GM23338 (cell line): ENCODE measurements around the gene CASP1. TPM values are rescaled to one million over a fixed set of nuclear protein-coding genes. Genes with fewer than 3 reads are reported as not detected.
"Not testable (repeated sequence)": the region's sequence is repeated elsewhere in the genome, so short reads cannot be mapped to it uniquely, and the experiment has no call there.

Experiments
- ATAC-seq: fragments of 200-7000 bp; cut with Tn5 transposase; 3 replicates; pipeline ENCODE4 v1.9.1; 2020
- DNase-seq: peaks from one replicate; pipeline ENCODE4 v3.0.0-alpha.2; 2015; ENCODE audit warnings: low spot score
- H2AFZ ChIP-seq: fragments of 200-600 bp; sonication (generic); 2 replicates; pipeline ENCODE4 v1.8.0; 2016; ENCODE audit warnings: antibody characterized with exemption, mild to moderate bottlenecking, moderate library complexity
- H3F3A ChIP-seq: fragments of 200-600 bp; sonication (generic); replicated peaks from 2 replicates; pipeline ENCODE4 v1.8.0; 2017; ENCODE audit warnings: antibody characterized with exemption, mixed run types, low read depth
- H3K27ac ChIP-seq: fragments of 200-600 bp; sonication (generic); 2 replicates; pipeline ENCODE4 v1.6.1; 2016; ENCODE audit warnings: low read depth
- H3K27me3 ChIP-seq: fragments of 200-600 bp; sonication (generic); 2 replicates; pipeline ENCODE4 v1.8.0; 2016; ENCODE audit warnings: mild to moderate bottlenecking, mixed run types, moderate library complexity; ENCODE audit not compliant: insufficient read depth
- H3K36me3 ChIP-seq: fragments of 200-600 bp; sonication (generic); 2 replicates; pipeline ENCODE4 v1.8.0; 2016; ENCODE audit warnings: mild to moderate bottlenecking; ENCODE audit not compliant: insufficient read depth
- H3K4me1 ChIP-seq: fragments of 200-600 bp; sonication (generic); 2 replicates; pipeline ENCODE4 v1.8.0; 2016; ENCODE audit warnings: mild to moderate bottlenecking, moderate library complexity; ENCODE audit not compliant: insufficient read depth
- H3K4me2 ChIP-seq: fragments of 200-600 bp; sonication (generic); 2 replicates; pipeline ENCODE4 v1.7.1; 2017; ENCODE audit warnings: mixed run types
- H3K4me3 ChIP-seq: fragments of 200-600 bp; sonication (generic); 2 replicates; pipeline ENCODE4 v1.6.1; 2016; ENCODE audit warnings: mixed run types
- H3K79me2 ChIP-seq: fragments of 200-600 bp; sonication (generic); replicated peaks from 2 replicates; pipeline ENCODE4 v1.8.0; 2017; ENCODE audit warnings: mild to moderate bottlenecking; ENCODE audit not compliant: insufficient read depth
- H3K9me2 ChIP-seq: fragments of 200-600 bp; sonication (generic); 2 replicates; pipeline ENCODE4 v1.8.0; 2017; ENCODE audit not compliant: insufficient read depth
- H4K20me1 ChIP-seq: fragments of 200-600 bp; sonication (generic); replicated peaks from 2 replicates; pipeline ENCODE4 v1.8.0; 2017; ENCODE audit warnings: mild to moderate bottlenecking; ENCODE audit not compliant: insufficient read depth
- H3K27ac Mint-ChIP-seq: 2 replicates; pipeline ENCODE4 v1.8.0; 2020; ENCODE audit warnings: inconsistent platforms, mild to moderate bottlenecking, moderate library complexity, mixed read lengths
- H3K27me3 Mint-ChIP-seq: 3 replicates; pipeline ENCODE4 v1.8.0; 2022; ENCODE audit warnings: low read depth, mild to moderate bottlenecking, moderate library complexity, mixed read lengths, inconsistent platforms; ENCODE audit not compliant: insufficient read depth, poor library complexity
- H3K36me3 Mint-ChIP-seq: 3 replicates; pipeline ENCODE4 v1.8.0; 2021; ENCODE audit warnings: low read depth, mild to moderate bottlenecking, inconsistent platforms, moderate library complexity, mixed read lengths
- H3K4me1 Mint-ChIP-seq: 3 replicates; pipeline ENCODE4 v1.8.0; 2020; ENCODE audit warnings: mild to moderate bottlenecking, inconsistent platforms, mixed read lengths
- H3K4me3 Mint-ChIP-seq: 3 replicates; pipeline ENCODE4 v1.8.0; 2021; ENCODE audit warnings: moderate library complexity, mild to moderate bottlenecking, inconsistent platforms, mixed read lengths
- H3K9me3 Mint-ChIP-seq: 3 replicates; pipeline ENCODE4 v1.8.0; 2020; ENCODE audit warnings: moderate library complexity, mild to moderate bottlenecking, inconsistent platforms, mixed read lengths
- CREB1 ChIP-seq: fragments of 250-450 bp; sonication (Bioruptor Pico); IDR thresholded peaks from 2 replicates; pipeline ENCODE4 v1.5.0; 2020; ENCODE audit warnings: low read depth, mild to moderate bottlenecking, moderate library complexity
- EZH2 ChIP-seq: fragments of 200-600 bp; sonication (generic); IDR thresholded peaks from one replicate; pipeline ENCODE4 v1.8.0; 2017; ENCODE audit warnings: antibody characterized with exemption, mild to moderate bottlenecking, low read depth; ENCODE audit not compliant: unreplicated experiment
- JUNB ChIP-seq: IDR thresholded peaks from one replicate; pipeline ENCODE4 v1.6.1; 2016; ENCODE audit warnings: antibody characterized with exemption; ENCODE audit not compliant: unreplicated experiment
- STAT1 ChIP-seq: IDR thresholded peaks from one replicate; pipeline ENCODE4 v1.6.1; 2016; ENCODE audit warnings: antibody characterized with exemption; ENCODE audit not compliant: unreplicated experiment
- ZNF114 ChIP-seq: fragments of 250-450 bp; sonication (Bioruptor Pico); IDR thresholded peaks from 2 replicates; pipeline ENCODE4 v1.5.0; 2020; ENCODE audit warnings: mild to moderate bottlenecking, moderate library complexity
- ZNF331 ChIP-seq: fragments of 250-450 bp; sonication (Bioruptor Pico); IDR thresholded peaks from 2 replicates; pipeline ENCODE4 v1.5.0; 2020; ENCODE audit warnings: low read depth, mild to moderate bottlenecking, moderate library complexity
- polyA plus RNA-seq: library from polyadenylated mRNA; unstranded; fragments of >200 nt; fragmentation: Nextera tagmentation; extraction: Ambion mirVana; gene quantifications from 2 replicates; pipeline ENCODE4 v1.2.1, GENCODE V29; 2016
- total RNA-seq: library from RNA; depleted of rRNA; stranded (reverse); fragments of >200 nt; shearing (Covaris generic); gene quantifications from 2 replicates; pipeline ENCODE4 v1.2.3, GENCODE V29; 2014
- TF ChIP-seq, protein P1 (sequence below): fragments of 250-450 bp; sonication (Bioruptor Pico); IDR thresholded peaks from 2 replicates; pipeline ENCODE4 v1.5.0; 2020; ENCODE audit warnings: mild to moderate bottlenecking, moderate library complexity
- TF ChIP-seq, protein P2 (sequence below): IDR thresholded peaks from 2 replicates; pipeline ENCODE4 v1.6.1; 2016; ENCODE audit warnings: antibody characterized with exemption
- TF ChIP-seq, protein P3 (sequence below), 2 experiments: fragments of 200-600 bp in 1 of 2; sonication (generic) in 1 of 2; conservative IDR thresholded peaks; 2 replicates each; pipeline versions ENCODE4 v1.5.1 to v1.6.1; 2016 to 2017; ENCODE audit warnings: antibody characterized with exemption in 2 of 2, low read depth in 2 of 2, mild to moderate bottlenecking in 2 of 2, moderate library complexity in 1 of 2

Gene CASP1
- total and polyA plus RNA-seq, 2 experiments from 2014 or later: 0.10 TPM; not detected in 1

DNA sequence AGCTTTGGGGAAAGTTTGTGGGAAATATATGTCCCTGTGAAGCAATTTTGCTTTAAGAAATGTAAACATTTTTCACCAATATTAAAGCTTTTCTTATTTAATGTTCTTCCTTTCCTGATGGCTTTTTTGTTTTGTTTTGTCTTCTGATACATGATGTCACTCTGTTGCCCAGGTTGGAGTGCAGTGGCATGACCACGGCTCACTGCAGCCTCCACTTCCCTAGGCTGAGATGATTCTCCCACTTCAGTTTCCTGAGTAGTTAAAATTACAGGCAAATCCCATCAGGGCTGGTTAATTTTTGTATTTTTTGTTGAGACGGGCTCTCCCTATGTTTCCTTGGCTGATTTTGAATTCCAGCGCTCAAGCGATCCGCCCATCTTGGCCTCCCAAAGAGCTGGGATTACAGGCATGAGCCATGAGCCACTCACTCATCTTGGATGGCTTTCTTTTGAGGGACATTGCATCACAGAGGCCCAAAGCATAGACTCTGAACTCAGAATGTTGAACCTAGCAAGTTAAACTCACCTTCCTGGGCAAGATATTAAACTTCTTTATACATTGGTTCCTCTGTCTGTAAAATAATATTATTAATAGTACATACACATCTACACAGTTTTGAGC, 10.8 kb upstream of the CASP1 start:
- no peaks in the 10 kb centered on the region for H4K20me1 ChIP-seq
- H3K79me2 ChIP-seq: no peaks in the 10 kb centered on the region
- ATAC-seq (no peak), DNase-seq (no peak)
- H2AFZ ChIP-seq: peak overlapping the region; percentile 72; the same call in 1 of the 2 replicates
- H3K4me3 Mint-ChIP-seq: no peak overlapping the region
- H3K4me1 Mint-ChIP-seq: no peaks in the 10 kb centered on the region
- H3K4me1 ChIP-seq: no peaks in the 10 kb centered on the region; the same call in 1 of the 2 replicates
- no peak overlapping the region for H3K4me3 ChIP-seq
- H3K27ac ChIP-seq: no peak overlapping the region
- H3K9me2 ChIP-seq: 0 out of 2 replicates have a peak, but pooled peaks cover 5% of the 10 kb centered on the region
- no peaks in the 10 kb centered on the region for H3K9me3 Mint-ChIP-seq
- H3F3A ChIP-seq: no peaks in the 10 kb centered on the region
- H3K27me3 Mint-ChIP-seq: no peaks in the 10 kb centered on the region
- no peak overlapping the region for H3K4me2 ChIP-seq
- TF ChIP-seq EZH2 (no peak), ZNF331 (no peak), ZNF114 (CRISPR knock-in tag) (no peak), CREB1 (CRISPR knock-in tag) (no peak), STAT1 (no peak), JUNB (no peak)
- TF ChIP-seq, protein P1, sequence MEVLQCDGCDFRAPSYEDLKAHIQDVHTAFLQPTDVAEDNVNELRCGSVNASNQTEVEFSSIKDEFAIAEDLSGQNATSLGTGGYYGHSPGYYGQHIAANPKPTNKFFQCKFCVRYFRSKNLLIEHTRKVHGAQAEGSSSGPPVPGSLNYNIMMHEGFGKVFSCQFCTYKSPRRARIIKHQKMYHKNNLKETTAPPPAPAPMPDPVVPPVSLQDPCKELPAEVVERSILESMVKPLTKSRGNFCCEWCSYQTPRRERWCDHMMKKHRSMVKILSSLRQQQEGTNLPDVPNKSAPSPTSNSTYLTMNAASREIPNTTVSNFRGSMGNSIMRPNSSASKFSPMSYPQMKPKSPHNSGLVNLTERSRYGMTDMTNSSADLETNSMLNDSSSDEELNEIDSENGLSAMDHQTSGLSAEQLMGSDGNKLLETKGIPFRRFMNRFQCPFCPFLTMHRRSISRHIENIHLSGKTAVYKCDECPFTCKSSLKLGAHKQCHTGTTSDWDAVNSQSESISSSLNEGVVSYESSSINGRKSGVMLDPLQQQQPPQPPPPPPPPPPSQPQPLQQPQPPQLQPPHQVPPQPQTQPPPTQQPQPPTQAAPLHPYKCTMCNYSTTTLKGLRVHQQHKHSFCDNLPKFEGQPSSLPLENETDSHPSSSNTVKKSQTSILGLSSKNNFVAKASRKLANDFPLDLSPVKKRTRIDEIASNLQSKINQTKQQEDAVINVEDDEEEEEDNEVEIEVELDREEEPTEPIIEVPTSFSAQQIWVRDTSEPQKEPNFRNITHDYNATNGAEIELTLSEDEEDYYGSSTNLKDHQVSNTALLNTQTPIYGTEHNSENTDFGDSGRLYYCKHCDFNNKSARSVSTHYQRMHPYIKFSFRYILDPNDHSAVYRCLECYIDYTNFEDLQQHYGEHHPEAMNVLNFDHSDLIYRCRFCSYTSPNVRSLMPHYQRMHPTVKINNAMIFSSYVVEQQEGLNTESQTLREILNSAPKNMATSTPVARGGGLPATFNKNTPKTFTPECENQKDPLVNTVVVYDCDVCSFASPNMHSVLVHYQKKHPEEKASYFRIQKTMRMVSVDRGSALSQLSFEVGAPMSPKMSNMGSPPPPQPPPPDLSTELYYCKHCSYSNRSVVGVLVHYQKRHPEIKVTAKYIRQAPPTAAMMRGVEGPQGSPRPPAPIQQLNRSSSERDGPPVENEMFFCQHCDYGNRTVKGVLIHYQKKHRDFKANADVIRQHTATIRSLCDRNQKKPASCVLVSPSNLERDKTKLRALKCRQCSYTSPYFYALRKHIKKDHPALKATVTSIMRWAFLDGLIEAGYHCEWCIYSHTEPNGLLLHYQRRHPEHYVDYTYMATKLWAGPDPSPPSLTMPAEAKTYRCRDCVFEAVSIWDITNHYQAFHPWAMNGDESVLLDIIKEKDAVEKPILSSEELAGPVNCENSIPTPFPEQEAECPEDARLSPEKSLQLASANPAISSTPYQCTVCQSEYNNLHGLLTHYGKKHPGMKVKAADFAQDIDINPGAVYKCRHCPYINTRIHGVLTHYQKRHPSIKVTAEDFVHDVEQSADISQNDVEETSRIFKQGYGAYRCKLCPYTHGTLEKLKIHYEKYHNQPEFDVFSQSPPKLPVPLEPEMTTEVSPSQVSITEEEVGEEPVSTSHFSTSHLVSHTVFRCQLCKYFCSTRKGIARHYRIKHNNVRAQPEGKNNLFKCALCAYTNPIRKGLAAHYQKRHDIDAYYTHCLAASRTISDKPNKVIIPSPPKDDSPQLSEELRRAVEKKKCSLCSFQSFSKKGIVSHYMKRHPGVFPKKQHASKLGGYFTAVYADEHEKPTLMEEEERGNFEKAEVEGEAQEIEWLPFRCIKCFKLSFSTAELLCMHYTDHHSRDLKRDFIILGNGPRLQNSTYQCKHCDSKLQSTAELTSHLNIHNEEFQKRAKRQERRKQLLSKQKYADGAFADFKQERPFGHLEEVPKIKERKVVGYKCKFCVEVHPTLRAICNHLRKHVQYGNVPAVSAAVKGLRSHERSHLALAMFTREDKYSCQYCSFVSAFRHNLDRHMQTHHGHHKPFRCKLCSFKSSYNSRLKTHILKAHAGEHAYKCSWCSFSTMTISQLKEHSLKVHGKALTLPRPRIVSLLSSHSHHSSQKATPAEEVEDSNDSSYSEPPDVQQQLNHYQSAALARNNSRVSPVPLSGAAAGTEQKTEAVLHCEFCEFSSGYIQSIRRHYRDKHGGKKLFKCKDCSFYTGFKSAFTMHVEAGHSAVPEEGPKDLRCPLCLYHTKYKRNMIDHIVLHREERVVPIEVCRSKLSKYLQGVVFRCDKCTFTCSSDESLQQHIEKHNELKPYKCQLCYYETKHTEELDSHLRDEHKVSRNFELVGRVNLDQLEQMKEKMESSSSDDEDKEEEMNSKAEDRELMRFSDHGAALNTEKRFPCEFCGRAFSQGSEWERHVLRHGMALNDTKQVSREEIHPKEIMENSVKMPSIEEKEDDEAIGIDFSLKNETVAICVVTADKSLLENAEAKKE (CRISPR knock-in tag): no peak
- TF ChIP-seq, protein P2, sequence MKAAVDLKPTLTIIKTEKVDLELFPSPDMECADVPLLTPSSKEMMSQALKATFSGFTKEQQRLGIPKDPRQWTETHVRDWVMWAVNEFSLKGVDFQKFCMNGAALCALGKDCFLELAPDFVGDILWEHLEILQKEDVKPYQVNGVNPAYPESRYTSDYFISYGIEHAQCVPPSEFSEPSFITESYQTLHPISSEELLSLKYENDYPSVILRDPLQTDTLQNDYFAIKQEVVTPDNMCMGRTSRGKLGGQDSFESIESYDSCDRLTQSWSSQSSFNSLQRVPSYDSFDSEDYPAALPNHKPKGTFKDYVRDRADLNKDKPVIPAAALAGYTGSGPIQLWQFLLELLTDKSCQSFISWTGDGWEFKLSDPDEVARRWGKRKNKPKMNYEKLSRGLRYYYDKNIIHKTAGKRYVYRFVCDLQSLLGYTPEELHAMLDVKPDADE: no peak
- TF ChIP-seq, protein P3, sequence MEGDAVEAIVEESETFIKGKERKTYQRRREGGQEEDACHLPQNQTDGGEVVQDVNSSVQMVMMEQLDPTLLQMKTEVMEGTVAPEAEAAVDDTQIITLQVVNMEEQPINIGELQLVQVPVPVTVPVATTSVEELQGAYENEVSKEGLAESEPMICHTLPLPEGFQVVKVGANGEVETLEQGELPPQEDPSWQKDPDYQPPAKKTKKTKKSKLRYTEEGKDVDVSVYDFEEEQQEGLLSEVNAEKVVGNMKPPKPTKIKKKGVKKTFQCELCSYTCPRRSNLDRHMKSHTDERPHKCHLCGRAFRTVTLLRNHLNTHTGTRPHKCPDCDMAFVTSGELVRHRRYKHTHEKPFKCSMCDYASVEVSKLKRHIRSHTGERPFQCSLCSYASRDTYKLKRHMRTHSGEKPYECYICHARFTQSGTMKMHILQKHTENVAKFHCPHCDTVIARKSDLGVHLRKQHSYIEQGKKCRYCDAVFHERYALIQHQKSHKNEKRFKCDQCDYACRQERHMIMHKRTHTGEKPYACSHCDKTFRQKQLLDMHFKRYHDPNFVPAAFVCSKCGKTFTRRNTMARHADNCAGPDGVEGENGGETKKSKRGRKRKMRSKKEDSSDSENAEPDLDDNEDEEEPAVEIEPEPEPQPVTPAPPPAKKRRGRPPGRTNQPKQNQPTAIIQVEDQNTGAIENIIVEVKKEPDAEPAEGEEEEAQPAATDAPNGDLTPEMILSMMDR (conservative IDR thresholded peaks at IDR 0.05; ENCODE audit: low read depth in 2 of 2): no peak
- no peaks in the 10 kb centered on the region for H3K27me3 ChIP-seq
- no peaks in the 10 kb centered on the region for H3K36me3 ChIP-seq
- H3K36me3 Mint-ChIP-seq: no peaks in the 10 kb centered on the region
- H3K27ac Mint-ChIP-seq: no peak overlapping the region

DNA sequence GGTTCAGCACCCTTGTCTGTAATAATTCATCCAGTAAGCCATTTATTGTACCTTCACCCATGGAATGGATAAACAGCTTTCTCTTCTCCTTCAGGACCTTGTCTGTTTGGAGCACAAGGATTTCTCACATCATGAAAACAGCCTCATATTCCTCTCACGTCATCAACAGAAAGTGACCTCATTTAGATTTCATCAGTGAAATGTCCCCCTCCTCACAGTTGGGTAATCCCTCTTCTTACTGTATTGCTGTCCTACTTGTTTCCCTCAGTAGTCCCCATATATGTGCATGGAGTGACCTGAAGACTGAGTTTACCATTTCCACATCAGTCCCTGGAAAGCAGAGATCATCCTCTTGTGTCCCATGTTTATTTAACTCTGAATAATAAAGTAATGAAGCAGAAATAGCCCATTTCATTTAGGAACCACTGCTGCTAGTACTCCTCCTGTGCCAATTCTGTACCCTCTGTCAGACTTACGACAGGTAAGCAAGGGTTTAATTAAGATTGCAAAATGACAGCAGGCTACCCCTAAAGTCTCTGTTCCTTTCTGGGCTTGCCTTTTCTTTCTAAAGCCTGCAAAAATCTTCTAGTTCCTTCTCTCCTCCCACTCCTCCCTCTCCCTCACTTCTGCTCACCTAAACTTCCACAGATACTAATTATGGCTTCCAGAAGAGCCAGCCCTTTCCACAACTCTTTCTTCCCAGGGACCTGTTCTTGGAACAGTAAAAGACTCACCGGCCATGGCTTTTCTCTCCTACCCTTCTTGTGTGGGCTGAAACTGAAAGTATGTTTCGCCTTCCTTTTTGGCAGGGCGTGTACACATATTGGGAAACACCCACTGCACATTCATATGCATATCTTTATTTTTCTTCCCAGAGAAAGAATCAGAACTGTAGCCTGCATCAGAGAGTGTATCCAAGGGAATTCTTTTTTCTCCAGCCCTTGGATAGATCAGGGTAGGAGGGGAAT, 9.9 kb upstream of the CASP1 start, which contains the start of gene CARD16:
TSS of gene CARD16 (minus strand) at position 779 of the 968 bp plus-strand sequence. CDS start at position 741, 38 bp downstream.
- not testable (repeated sequence) for H3K36me3 Mint-ChIP-seq, H3K27me3 Mint-ChIP-seq, H3K9me3 Mint-ChIP-seq, H3K27ac ChIP-seq, H3K27me3 ChIP-seq, H3K4me3 ChIP-seq, H3K79me2 ChIP-seq, H3K9me2 ChIP-seq, H3K4me3 Mint-ChIP-seq, DNase-seq, H3K4me1 ChIP-seq, H4K20me1 ChIP-seq, H3K4me1 Mint-ChIP-seq, H3K36me3 ChIP-seq, H3K27ac Mint-ChIP-seq, H3K4me2 ChIP-seq, H3F3A ChIP-seq, ATAC-seq
- H2AFZ ChIP-seq: peak within 1 kb of the TSS; percentile 72; the same call in 1 of the 2 replicates
